B cell (primary cell): ENCODE measurements around the gene GAK.

ENCODE experiments used
- EZH2 ChIP-seq: IDR thresholded peaks from 2 replicates; pipeline ENCODE4 v1.6.1; 2012; ENCODE audit warnings: borderline replicate concordance, low read depth, mild to moderate bottlenecking, moderate library complexity, low read length; ENCODE audit not compliant: insufficient read depth, poor library complexity, severe bottlenecking
- TF ChIP-seq, protein P1 (sequence below): fragments of 200-600 bp; IDR thresholded peaks from one replicate; pipeline ENCODE4 v1.8.0; 2022; ENCODE audit warnings: antibody characterized with exemption, mild to moderate bottlenecking

DNA sequence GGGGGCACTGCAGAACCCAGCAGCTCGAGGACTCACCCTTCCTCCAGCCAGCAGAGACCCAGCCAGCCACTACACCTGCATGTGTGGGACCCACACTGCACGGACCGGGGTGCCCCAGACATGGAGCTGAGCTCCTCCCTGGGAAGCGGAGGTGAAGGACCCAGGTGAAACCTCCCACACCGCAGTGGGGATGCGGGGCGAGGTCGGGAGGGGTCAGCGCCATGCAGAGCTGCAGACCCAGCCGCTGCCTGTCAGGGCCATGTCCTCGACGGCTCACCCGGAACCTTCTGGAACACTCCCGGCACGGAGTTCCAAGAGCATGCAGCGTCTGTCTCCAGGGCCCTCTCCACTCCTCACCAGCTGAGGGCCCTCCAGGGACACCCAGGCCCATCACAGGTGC lies 42.6 kb downstream of the GAK start:
- TF ChIP-seq, protein P1, sequence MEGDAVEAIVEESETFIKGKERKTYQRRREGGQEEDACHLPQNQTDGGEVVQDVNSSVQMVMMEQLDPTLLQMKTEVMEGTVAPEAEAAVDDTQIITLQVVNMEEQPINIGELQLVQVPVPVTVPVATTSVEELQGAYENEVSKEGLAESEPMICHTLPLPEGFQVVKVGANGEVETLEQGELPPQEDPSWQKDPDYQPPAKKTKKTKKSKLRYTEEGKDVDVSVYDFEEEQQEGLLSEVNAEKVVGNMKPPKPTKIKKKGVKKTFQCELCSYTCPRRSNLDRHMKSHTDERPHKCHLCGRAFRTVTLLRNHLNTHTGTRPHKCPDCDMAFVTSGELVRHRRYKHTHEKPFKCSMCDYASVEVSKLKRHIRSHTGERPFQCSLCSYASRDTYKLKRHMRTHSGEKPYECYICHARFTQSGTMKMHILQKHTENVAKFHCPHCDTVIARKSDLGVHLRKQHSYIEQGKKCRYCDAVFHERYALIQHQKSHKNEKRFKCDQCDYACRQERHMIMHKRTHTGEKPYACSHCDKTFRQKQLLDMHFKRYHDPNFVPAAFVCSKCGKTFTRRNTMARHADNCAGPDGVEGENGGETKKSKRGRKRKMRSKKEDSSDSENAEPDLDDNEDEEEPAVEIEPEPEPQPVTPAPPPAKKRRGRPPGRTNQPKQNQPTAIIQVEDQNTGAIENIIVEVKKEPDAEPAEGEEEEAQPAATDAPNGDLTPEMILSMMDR = no peak
- TF ChIP-seq EZH2 = no peak
